ENCODE data around the gene BRAF.

DNA sequence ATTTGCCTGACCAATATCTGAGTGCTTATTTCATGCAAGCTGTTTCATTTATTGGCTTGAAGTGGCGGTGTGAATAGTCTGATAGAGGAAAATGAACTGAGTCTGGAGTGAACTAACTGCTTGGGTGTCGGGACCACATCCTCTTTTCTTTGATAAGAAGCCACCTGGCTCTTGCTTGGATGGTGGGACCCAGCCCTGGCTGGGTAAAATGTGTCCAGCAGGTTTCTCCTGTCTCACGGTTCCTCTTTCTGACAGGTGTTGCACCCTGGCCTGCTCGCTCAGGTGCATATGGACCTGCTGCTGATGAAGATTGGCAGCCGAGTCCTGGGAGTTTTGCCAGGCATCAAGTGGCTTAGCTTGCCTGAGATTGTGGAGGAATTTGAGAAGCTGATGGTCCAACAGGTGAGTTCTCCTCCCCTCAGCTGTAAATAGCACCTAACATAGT, 250.4 kb downstream of the BRAF start:
- TF ChIP-seq CTCF (IDR thresholded peaks at IDR 0.05) (no peak), POLR2AphosphoS5 (IDR thresholded peaks at IDR 0.05) (no peak)
